WTC11 (cell line): Measurements from ENCODE around the gene MRPS6. TPM values are rescaled to one million over a fixed set of nuclear protein-coding genes. Genes with fewer than 3 reads are reported as not detected.

ENCODE experiments used
- ATAC-seq: fragments of 200-7000 bp; cut with Tn5 transposase; 2 replicates; pipeline ENCODE4 v1.10.0; 2021; ENCODE audit warnings: mild to moderate bottlenecking, moderate library complexity
- CTCF ChIA-PET: fragments of 300-600 bp; sonication (Branson Sonifier 250); formaldehyde crosslinking; loops from one replicate; lab custom pipeline; 2021; ENCODE audit warnings: antibody characterized with exemption; lab: Charles Lee
- POLR2A ChIA-PET: fragments of 350-600 bp; sonication (Branson Sonifier 250); formaldehyde crosslinking; loops from one replicate; lab custom pipeline; 2021; ENCODE audit warnings: antibody characterized with exemption; lab: Charles Lee
- DNase-seq: peaks from one replicate; pipeline ENCODE4 v3.0.0; 2021; ENCODE audit warnings: low spot score
- H3K27ac Mint-ChIP-seq: 2 replicates; pipeline ENCODE4 v1.8.0; 2021; ENCODE audit warnings: mixed read lengths
- H3K27me3 Mint-ChIP-seq: 2 replicates; pipeline ENCODE4 v1.8.0; 2021; ENCODE audit warnings: low read depth, mild to moderate bottlenecking, moderate library complexity, mixed read lengths
- H3K36me3 Mint-ChIP-seq: 2 replicates; pipeline ENCODE4 v1.8.0; 2021; ENCODE audit warnings: mixed read lengths
- H3K4me1 Mint-ChIP-seq: 2 replicates; pipeline ENCODE4 v1.8.0; 2022; ENCODE audit warnings: mixed read lengths
- H3K4me3 Mint-ChIP-seq: 2 replicates; pipeline ENCODE4 v1.8.0; 2021; ENCODE audit warnings: mild to moderate bottlenecking, moderate library complexity, mixed read lengths
- H3K9me3 Mint-ChIP-seq: 2 replicates; pipeline ENCODE4 v1.8.0; 2021; ENCODE audit warnings: mixed read lengths
- CBFB ChIP-seq: sonication (generic); formaldehyde crosslinking; IDR thresholded peaks from 2 replicates; pipeline ENCODE4 v1.8.1; 2022; ENCODE audit warnings: mild to moderate bottlenecking, low read depth, missing genetic modification reagents
- FOXJ3 ChIP-seq: sonication (generic); formaldehyde crosslinking; IDR thresholded peaks from 2 replicates; pipeline ENCODE4 v1.9.0; 2021; ENCODE audit warnings: missing genetic modification reagents, mild to moderate bottlenecking, borderline replicate concordance
- GRHL2 ChIP-seq: fragments of 250-450 bp; sonication (Bioruptor Pico); IDR thresholded peaks from 2 replicates; pipeline ENCODE4 v1.8.0; 2022; ENCODE audit warnings: mild to moderate bottlenecking, moderate library complexity; ENCODE audit not compliant: insufficient replicate concordance, severe bottlenecking
- NFYB ChIP-seq: sonication (generic); formaldehyde crosslinking; conservative IDR thresholded peaks from 2 replicates; pipeline ENCODE4 v1.8.0; 2022; ENCODE audit warnings: low read depth, missing genetic modification reagents
- NR1H2 ChIP-seq: sonication (generic); formaldehyde crosslinking; IDR thresholded peaks from 2 replicates; pipeline ENCODE4 v1.9.0; 2021; ENCODE audit warnings: mild to moderate bottlenecking, moderate library complexity, missing genetic modification reagents
- NR3C1 ChIP-seq: sonication (generic); formaldehyde crosslinking; conservative IDR thresholded peaks from 2 replicates; pipeline ENCODE4 v1.8.1; 2023; ENCODE audit warnings: low read depth, mild to moderate bottlenecking, missing genetic modification reagents
- PRRX2 ChIP-seq: fragments of 250-450 bp; sonication (Bioruptor Pico); IDR thresholded peaks from 2 replicates; pipeline ENCODE4 v1.8.0; 2021; ENCODE audit warnings: mild to moderate bottlenecking
- RELA ChIP-seq: sonication (generic); formaldehyde crosslinking; IDR thresholded peaks from 2 replicates; pipeline ENCODE4 v1.8.1; 2022; ENCODE audit warnings: missing genetic modification reagents, mild to moderate bottlenecking, borderline replicate concordance
- SMAD3 ChIP-seq: sonication (generic); formaldehyde crosslinking; IDR thresholded peaks from 2 replicates; pipeline ENCODE4 v1.8.0; 2022; ENCODE audit warnings: missing genetic modification reagents, mild to moderate bottlenecking, borderline replicate concordance
- SMAD4 ChIP-seq: sonication (generic); formaldehyde crosslinking; IDR thresholded peaks from 2 replicates; pipeline ENCODE4 v1.8.0; 2022; ENCODE audit warnings: mild to moderate bottlenecking, missing genetic modification reagents
- TEAD4 ChIP-seq: sonication (generic); formaldehyde crosslinking; IDR thresholded peaks from 2 replicates; pipeline ENCODE4 v1.8.0; 2022; ENCODE audit warnings: mild to moderate bottlenecking, missing genetic modification reagents
- ZNF219 ChIP-seq: sonication (generic); formaldehyde crosslinking; IDR thresholded peaks from 2 replicates; pipeline ENCODE4 v1.8.0; 2023; ENCODE audit warnings: missing genetic modification reagents, mild to moderate bottlenecking, borderline replicate concordance
- ZNF232 ChIP-seq: sonication (generic); formaldehyde crosslinking; IDR thresholded peaks from 2 replicates; pipeline ENCODE4 v1.8.0; 2022; ENCODE audit warnings: mild to moderate bottlenecking, missing genetic modification reagents
- ZNF416 ChIP-seq: fragments of 250-450 bp; sonication (Bioruptor Pico); IDR thresholded peaks from 2 replicates; pipeline ENCODE4 v1.9.0; 2021; ENCODE audit warnings: mild to moderate bottlenecking, inconsistent platforms
- ZNF423 ChIP-seq: fragments of 250-450 bp; sonication (Bioruptor Pico); IDR thresholded peaks from 2 replicates; pipeline ENCODE4 v2.1.2; 2022; ENCODE audit warnings: mild to moderate bottlenecking, moderate library complexity
- ZNF671 ChIP-seq: fragments of 250-450 bp; sonication (Bioruptor Pico); IDR thresholded peaks from 2 replicates; pipeline ENCODE4 v1.8.0; 2021; ENCODE audit warnings: mild to moderate bottlenecking
- total RNA-seq: library from RNA; stranded (reverse); gene quantifications from 3 replicates; pipeline ENCODE4 v1.2.3, GENCODE V29; 2021
- TF ChIP-seq, protein P1 (sequence below): fragments of 250-450 bp; sonication (Bioruptor Pico); IDR thresholded peaks from 2 replicates; pipeline ENCODE4 v1.9.0; 2021; ENCODE audit warnings: mild to moderate bottlenecking
- TF ChIP-seq, protein P2 (sequence below): sonication (generic); formaldehyde crosslinking; IDR thresholded peaks from 2 replicates; pipeline ENCODE4 v1.8.0; 2023; ENCODE audit warnings: missing genetic modification reagents, mild to moderate bottlenecking, borderline replicate concordance
- TF ChIP-seq, protein P3 (sequence below): sonication (generic); formaldehyde crosslinking; IDR thresholded peaks from 2 replicates; pipeline ENCODE4 v1.8.0; 2023; ENCODE audit warnings: missing genetic modification reagents
- TF ChIP-seq, protein P4 (sequence below): fragments of 250-450 bp; sonication (Bioruptor Pico); IDR thresholded peaks from 2 replicates; pipeline ENCODE4 v2.1.2; 2022; ENCODE audit warnings: mild to moderate bottlenecking, moderate library complexity
- TF ChIP-seq, protein P5 (sequence below): sonication (generic); formaldehyde crosslinking; IDR thresholded peaks from 2 replicates; pipeline ENCODE4 v1.8.1; 2022; ENCODE audit warnings: missing genetic modification reagents, borderline replicate concordance
- TF ChIP-seq, protein P6 (sequence below): sonication (generic); formaldehyde crosslinking; IDR thresholded peaks from 2 replicates; pipeline ENCODE4 v1.8.1; 2023; ENCODE audit warnings: mild to moderate bottlenecking, missing genetic modification reagents, moderate library complexity

MRPS6 gene
- total RNA-seq, 1 experiment from 2014 or later, result 133 TPM

DNA sequence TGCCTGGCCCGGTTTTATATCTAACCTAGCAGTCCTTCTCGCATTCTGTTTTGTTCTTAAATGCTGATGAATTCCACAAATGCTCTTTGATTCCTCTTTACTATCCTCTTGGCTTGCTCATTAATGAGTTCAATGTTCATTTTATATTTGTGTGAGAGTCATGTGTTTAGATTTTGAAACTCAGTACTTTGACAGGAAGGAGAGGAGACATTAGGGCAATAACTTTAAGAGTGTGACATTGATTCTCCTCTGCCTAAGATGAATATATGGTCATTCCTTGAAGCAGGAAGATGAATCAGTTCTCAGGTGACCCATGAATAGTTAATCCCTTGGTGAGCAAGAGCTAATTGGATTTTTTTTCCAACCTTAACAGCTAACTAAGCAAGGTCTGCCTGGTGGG lies 84.1 kb downstream of the MRPS6 start:
- TF ChIP-seq GRHL2 (CRISPR knock-in tag) (no peak), PRRX2 (CRISPR knock-in tag) (no peak), ZNF423 (CRISPR knock-in tag) (no peak), SMAD4 (no peak), ZNF232 (CRISPR knock-in tag) (no peak)
- TF ChIP-seq, protein P1, sequence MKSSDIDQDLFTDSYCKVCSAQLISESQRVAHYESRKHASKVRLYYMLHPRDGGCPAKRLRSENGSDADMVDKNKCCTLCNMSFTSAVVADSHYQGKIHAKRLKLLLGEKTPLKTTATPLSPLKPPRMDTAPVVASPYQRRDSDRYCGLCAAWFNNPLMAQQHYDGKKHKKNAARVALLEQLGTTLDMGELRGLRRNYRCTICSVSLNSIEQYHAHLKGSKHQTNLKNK (CRISPR knock-in tag), result no peak
- TF ChIP-seq, protein P2, sequence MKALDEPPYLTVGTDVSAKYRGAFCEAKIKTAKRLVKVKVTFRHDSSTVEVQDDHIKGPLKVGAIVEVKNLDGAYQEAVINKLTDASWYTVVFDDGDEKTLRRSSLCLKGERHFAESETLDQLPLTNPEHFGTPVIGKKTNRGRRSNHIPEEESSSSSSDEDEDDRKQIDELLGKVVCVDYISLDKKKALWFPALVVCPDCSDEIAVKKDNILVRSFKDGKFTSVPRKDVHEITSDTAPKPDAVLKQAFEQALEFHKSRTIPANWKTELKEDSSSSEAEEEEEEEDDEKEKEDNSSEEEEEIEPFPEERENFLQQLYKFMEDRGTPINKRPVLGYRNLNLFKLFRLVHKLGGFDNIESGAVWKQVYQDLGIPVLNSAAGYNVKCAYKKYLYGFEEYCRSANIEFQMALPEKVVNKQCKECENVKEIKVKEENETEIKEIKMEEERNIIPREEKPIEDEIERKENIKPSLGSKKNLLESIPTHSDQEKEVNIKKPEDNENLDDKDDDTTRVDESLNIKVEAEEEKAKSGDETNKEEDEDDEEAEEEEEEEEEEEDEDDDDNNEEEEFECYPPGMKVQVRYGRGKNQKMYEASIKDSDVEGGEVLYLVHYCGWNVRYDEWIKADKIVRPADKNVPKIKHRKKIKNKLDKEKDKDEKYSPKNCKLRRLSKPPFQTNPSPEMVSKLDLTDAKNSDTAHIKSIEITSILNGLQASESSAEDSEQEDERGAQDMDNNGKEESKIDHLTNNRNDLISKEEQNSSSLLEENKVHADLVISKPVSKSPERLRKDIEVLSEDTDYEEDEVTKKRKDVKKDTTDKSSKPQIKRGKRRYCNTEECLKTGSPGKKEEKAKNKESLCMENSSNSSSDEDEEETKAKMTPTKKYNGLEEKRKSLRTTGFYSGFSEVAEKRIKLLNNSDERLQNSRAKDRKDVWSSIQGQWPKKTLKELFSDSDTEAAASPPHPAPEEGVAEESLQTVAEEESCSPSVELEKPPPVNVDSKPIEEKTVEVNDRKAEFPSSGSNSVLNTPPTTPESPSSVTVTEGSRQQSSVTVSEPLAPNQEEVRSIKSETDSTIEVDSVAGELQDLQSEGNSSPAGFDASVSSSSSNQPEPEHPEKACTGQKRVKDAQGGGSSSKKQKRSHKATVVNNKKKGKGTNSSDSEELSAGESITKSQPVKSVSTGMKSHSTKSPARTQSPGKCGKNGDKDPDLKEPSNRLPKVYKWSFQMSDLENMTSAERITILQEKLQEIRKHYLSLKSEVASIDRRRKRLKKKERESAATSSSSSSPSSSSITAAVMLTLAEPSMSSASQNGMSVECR (CRISPR knock-in tag), result no peak
- TF ChIP-seq, protein P3, sequence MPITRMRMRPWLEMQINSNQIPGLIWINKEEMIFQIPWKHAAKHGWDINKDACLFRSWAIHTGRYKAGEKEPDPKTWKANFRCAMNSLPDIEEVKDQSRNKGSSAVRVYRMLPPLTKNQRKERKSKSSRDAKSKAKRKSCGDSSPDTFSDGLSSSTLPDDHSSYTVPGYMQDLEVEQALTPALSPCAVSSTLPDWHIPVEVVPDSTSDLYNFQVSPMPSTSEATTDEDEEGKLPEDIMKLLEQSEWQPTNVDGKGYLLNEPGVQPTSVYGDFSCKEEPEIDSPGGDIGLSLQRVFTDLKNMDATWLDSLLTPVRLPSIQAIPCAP (CRISPR knock-in tag), result no peak
- CTCF ChIA-PET, result interaction anchor here (1.0 to 1.4 kb wide), 2 partner anchors 44 to 234 kb away, joined by 4 to 5 read pairs; no protein-coding TSS in a partner anchor
- peaks cover 18% of the 10 kb centered on the region for H3K4me1 Mint-ChIP-seq
- no peaks in the 10 kb centered on the region for H3K27me3 Mint-ChIP-seq
- ATAC-seq (no peak), DNase-seq (no peak)
- POLR2A ChIA-PET, result no interaction called here
- peaks cover 36% of the 10 kb centered on the region for H3K36me3 Mint-ChIP-seq
- peak overlapping the region; percentile 60; the same call in 1 of the 2 replicates for H3K27ac Mint-ChIP-seq
- peaks cover 23% of the 10 kb centered on the region for H3K9me3 Mint-ChIP-seq
- H3K4me3 Mint-ChIP-seq, result no peak overlapping the region

DNA sequence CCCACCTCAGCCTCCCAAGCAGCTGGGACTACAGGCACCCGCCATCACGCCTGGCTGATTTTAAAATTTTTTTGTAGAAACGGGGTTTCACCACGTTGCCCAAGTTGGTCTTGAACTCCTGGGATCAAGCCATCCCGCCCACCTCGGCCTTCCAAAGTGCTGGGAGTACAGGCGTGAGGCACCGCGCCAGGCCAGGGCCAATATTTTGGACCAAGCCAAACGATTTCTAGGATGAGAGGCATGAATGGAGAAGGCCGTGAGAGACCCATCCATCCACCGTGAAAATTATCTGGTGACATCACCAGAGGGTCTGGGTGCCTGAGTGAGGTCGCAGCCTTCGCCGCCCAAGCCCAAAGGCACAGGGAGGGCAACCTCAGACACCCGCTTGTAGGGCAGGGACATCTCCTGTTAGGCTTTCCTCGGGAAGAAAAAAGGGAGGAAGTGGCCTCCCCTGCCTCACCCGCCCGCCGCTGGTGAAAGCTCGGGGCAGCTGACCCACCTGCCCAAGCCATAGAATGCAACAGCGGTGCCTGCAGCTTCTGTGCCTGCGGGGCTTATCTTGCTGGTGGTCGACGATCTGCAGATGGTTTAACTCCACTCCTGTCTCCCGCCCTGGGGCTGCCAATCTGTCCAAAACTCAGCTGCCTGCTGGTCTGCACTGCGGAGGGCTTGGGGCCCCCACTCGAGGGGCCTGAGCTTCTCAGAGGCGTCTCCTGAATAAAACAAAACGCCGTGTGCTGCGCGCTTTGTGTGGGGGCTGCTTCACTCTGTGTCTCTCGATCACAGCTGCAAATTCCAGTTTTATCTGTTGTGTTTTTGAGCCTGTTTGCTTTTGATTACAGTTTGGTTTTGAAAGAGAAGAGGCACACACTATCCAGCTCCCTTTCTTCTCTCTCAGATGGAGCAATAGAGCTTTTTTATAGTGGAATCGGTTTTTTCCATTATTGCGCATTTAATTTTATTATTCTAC lies 85.8 kb downstream of the MRPS6 start:
- ATAC-seq (no peak), DNase-seq (no peak)
- no peak for TF ChIP-seq ZNF219 (CRISPR knock-in tag)
- TF ChIP-seq NR1H2, result no peak
- no peak for TF ChIP-seq CBFB (CRISPR knock-in tag)
- no peak for TF ChIP-seq NR3C1 (CRISPR knock-in tag)
- ChIA-PET POLR2A (interaction anchor here (0.5 kb wide), 1 partner anchor 43 kb away, joined by 3 read pairs; no protein-coding TSS in a partner anchor), CTCF (interaction anchor here (1.2 kb wide), 1 partner anchor 24 kb away, joined by 3 read pairs; no protein-coding TSS in a partner anchor)
- Mint-ChIP-seq H3K36me3 (peaks cover 41% of the 10 kb centered on the region), H3K27ac (no peak overlapping the region), H3K9me3 (peaks cover 30% of the 10 kb centered on the region), H3K4me3 (no peak overlapping the region), H3K27me3 (no peaks in the 10 kb centered on the region), H3K4me1 (peaks cover 18% of the 10 kb centered on the region)

DNA sequence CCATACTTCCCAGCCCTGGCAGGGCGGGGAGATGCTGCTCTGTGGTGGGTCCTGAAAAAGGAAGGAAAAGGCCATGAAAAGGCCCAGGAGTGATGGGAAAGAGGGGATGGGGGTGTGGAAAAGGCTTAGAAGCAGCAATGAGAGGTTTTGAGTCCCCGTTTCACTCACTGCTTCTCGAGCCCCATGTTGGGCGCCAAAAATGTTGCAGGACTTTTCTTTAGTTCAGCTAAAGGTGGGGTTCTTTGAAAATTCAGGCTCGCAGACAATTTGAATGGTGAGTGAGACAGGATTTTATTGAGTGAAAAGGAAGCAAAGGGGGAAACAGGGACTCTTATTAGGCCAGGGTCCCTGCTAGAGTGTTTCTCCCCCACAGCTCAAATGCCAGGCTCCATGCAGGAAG lies 93.1 kb downstream of the MRPS6 start:
- ChIA-PET POLR2A (no interaction called here), CTCF (no interaction called here)
- no peak for ATAC-seq
- Mint-ChIP-seq H3K9me3 (peaks cover 77% of the 10 kb centered on the region), H3K36me3 (peaks cover 83% of the 10 kb centered on the region), H3K4me1 (no peaks in the 10 kb centered on the region), H3K4me3 (no peak overlapping the region), H3K27me3 (peaks cover 10% of the 10 kb centered on the region; the same call in 1 of the 2 replicates), H3K27ac (no peak overlapping the region)
- DNase-seq, result no peak
- TF ChIP-seq TEAD4 (CRISPR knock-in tag) (no peak), ZNF416 (CRISPR knock-in tag) (no peak), SMAD4 (no peak), ZNF671 (no peak), SMAD3 (no peak), NFYB (no peak), FOXJ3 (no peak), RELA (CRISPR knock-in tag) (no peak)
- TF ChIP-seq, protein P4, sequence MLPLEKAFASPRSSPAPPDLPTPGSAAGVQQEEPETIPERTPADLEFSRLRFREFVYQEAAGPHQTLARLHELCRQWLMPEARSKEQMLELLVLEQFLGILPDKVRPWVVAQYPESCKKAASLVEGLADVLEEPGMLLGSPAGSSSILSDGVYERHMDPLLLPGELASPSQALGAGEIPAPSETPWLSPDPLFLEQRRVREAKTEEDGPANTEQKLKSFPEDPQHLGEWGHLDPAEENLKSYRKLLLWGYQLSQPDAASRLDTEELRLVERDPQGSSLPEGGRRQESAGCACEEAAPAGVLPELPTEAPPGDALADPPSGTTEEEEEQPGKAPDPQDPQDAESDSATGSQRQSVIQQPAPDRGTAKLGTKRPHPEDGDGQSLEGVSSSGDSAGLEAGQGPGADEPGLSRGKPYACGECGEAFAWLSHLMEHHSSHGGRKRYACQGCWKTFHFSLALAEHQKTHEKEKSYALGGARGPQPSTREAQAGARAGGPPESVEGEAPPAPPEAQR (CRISPR knock-in tag), result no peak
- TF ChIP-seq, protein P5, sequence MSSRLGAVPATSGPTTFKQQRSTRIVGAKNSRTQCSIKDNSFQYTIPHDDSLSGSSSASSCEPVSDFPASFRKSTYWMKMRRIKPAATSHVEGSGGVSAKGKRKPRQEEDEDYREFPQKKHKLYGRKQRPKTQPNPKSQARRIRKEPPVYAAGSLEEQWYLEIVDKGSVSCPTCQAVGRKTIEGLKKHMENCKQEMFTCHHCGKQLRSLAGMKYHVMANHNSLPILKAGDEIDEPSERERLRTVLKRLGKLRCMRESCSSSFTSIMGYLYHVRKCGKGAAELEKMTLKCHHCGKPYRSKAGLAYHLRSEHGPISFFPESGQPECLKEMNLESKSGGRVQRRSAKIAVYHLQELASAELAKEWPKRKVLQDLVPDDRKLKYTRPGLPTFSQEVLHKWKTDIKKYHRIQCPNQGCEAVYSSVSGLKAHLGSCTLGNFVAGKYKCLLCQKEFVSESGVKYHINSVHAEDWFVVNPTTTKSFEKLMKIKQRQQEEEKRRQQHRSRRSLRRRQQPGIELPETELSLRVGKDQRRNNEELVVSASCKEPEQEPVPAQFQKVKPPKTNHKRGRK (CRISPR knock-in tag), result no peak
- TF ChIP-seq, protein P6, sequence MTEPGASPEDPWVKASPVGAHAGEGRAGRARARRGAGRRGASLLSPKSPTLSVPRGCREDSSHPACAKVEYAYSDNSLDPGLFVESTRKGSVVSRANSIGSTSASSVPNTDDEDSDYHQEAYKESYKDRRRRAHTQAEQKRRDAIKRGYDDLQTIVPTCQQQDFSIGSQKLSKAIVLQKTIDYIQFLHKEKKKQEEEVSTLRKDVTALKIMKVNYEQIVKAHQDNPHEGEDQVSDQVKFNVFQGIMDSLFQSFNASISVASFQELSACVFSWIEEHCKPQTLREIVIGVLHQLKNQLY (CRISPR knock-in tag), result no peak
